HG03159 (cell line): ENCODE data around the gene STXBP2.

Source experiments
- ATAC-seq: cut with Tn5 transposase; IDR thresholded peaks from one replicate; pipeline ENCODE4 v1.9.1; 2021; ENCODE audit warnings: mild to moderate bottlenecking, moderate library complexity; ENCODE audit not compliant: unreplicated experiment

STXBP2 gene

GRCh38 chr19:7636691-7637373, at the start of gene STXBP2:
STXBP2 (plus strand) TSS chr19:7637110; CDS start chr19:7637150, 40 bp downstream.
- ATAC-seq, result peak; percentile 75

GRCh38 chr19:7589822-7590221, 47.1 kb upstream of the STXBP2 start:
- ATAC-seq, result no peak

- ATAC-seq, result no peak
Measured at GRCh38 chr19:7590256-7590655, 46.7 kb upstream of the STXBP2 start.

GRCh38 chr19:7595466-7596133, 41.3 kb upstream of the STXBP2 start, which contains the start of gene CAMSAP3:
CAMSAP3 (plus strand) TSS chr19:7595863; CDS start chr19:7596003, 140 bp downstream.
- no peak for ATAC-seq

- ATAC-seq, result no peak
Measured at GRCh38 chr19:7596211-7596937, 40.5 kb upstream of the STXBP2 start.

GRCh38 chr19:7597689-7598088, 39.2 kb upstream of the STXBP2 start:
- ATAC-seq, result no peak

- no peak for ATAC-seq
Measured at GRCh38 chr19:7598180-7598579, 38.7 kb upstream of the STXBP2 start.

- no peak for ATAC-seq
Measured at GRCh38 chr19:7600721-7601120, 36.2 kb upstream of the STXBP2 start.

- no peak for ATAC-seq
Measured at GRCh38 chr19:7602240-7602934, 34.5 kb upstream of the STXBP2 start.

- no peak for ATAC-seq
Measured at GRCh38 chr19:7602935-7603497, 33.9 kb upstream of the STXBP2 start.

GRCh38 chr19:7603919-7604318, 33.0 kb upstream of the STXBP2 start:
- no peak for ATAC-seq

- no peak for ATAC-seq
Measured at GRCh38 chr19:7605490-7606222, 31.3 kb upstream of the STXBP2 start.

GRCh38 chr19:7606289-7606688, 30.6 kb upstream of the STXBP2 start:
- ATAC-seq, result no peak

- no peak for ATAC-seq
Measured at GRCh38 chr19:7607212-7607873, 29.6 kb upstream of the STXBP2 start.

GRCh38 chr19:7607874-7608560, 28.9 kb upstream of the STXBP2 start:
- ATAC-seq, result no peak

- ATAC-seq, result no peak
Measured at GRCh38 chr19:7610491-7611240, 26.2 kb upstream of the STXBP2 start.

GRCh38 chr19:7611541-7612279, 25.2 kb upstream of the STXBP2 start:
- no peak for ATAC-seq
